Keratinocyte (primary cell): ENCODE measurements around the gene MXD3. TPM values are rescaled to one million over a fixed set of nuclear protein-coding genes. Genes with fewer than 3 reads are reported as not detected.

Source experiments
- DNase-seq: peaks from one replicate; pipeline ENCODE4 v3.0.0-alpha.2; 2011; ENCODE audit warnings: low read depth, missing footprints, low spot score
- FAIRE-seq: peaks from 2 replicates; lab custom pipeline; 2011; peaks lifted over from hg19 to GRCh38; lab: Jason Lieb, UNC
- H2AFZ ChIP-seq: 2 replicates; pipeline ENCODE4 v1.6.0; 2012; ENCODE audit warnings: low read length, control low read depth, inconsistent platforms; ENCODE audit not compliant: control insufficient read depth
- H3K27ac ChIP-seq: 2 replicates; pipeline ENCODE4 v1.5.1; 2011; ENCODE audit warnings: low read length; ENCODE audit not compliant: control insufficient read depth, insufficient read depth
- H3K27me3 ChIP-seq: 3 replicates; pipeline ENCODE4 v1.6.0; 2011; ENCODE audit warnings: low read length; ENCODE audit not compliant: control insufficient read depth, insufficient read depth; ENCODE audit errors: extremely low read depth
- H3K36me3 ChIP-seq, 2 experiments: 2 replicates in 1 of 2; 3 replicates in 1 of 2; pipeline ENCODE4 v1.5.1; 2011; ENCODE audit warnings: low read length in 2 of 2, mild to moderate bottlenecking in 1 of 2; ENCODE audit not compliant: control insufficient read depth in 2 of 2, insufficient read depth in 2 of 2; ENCODE audit errors: extremely low read depth in 1 of 2
- H3K4me1 ChIP-seq: 3 replicates; pipeline ENCODE4 v1.5.1; 2011; ENCODE audit warnings: low read length; ENCODE audit not compliant: control insufficient read depth, insufficient read depth; ENCODE audit errors: extremely low read depth
- H3K4me2 ChIP-seq: 3 replicates; pipeline ENCODE4 v1.6.0; 2011; ENCODE audit warnings: low read depth, low read length; ENCODE audit not compliant: control insufficient read depth, insufficient read depth; ENCODE audit errors: extremely low read depth
- H3K4me3 ChIP-seq, 3 experiments: fragments of 200-600 bp in 1 of 3; sonication (generic) in 1 of 3; 2 replicates in 2 of 3; 3 replicates in 1 of 3; pipeline ENCODE4 v1.5.1; 2011 to 2016; ENCODE audit warnings: low read length in 3 of 3, mild to moderate bottlenecking in 3 of 3, control low read depth in 2 of 3, inconsistent platforms in 1 of 3, low read depth in 1 of 3, mixed read lengths in 1 of 3, mixed run types in 1 of 3, moderate library complexity in 1 of 3; ENCODE audit not compliant: control insufficient read depth in 2 of 3, insufficient read depth in 2 of 3; ENCODE audit errors: extremely low read depth in 1 of 3
- H3K79me2 ChIP-seq: 2 replicates; pipeline ENCODE4 v1.6.0; 2012; ENCODE audit warnings: low read length; ENCODE audit not compliant: control insufficient read depth, insufficient read depth
- H3K9ac ChIP-seq: 3 replicates; pipeline ENCODE4 v1.6.0; 2011; ENCODE audit warnings: low read length; ENCODE audit not compliant: control insufficient read depth, insufficient read depth; ENCODE audit errors: extremely low read depth
- H3K9me1 ChIP-seq: 3 replicates; pipeline ENCODE4 v1.6.0; 2011; ENCODE audit warnings: low read length; ENCODE audit not compliant: control insufficient read depth, insufficient read depth; ENCODE audit errors: extremely low read depth
- H3K9me3 ChIP-seq: 2 replicates; pipeline ENCODE4 v1.5.1; 2012; ENCODE audit warnings: low read depth, low read length; ENCODE audit not compliant: control insufficient read depth
- H4K20me1 ChIP-seq: 3 replicates; pipeline ENCODE4 v1.6.0; 2011; ENCODE audit warnings: low read length; ENCODE audit not compliant: control insufficient read depth, insufficient read depth; ENCODE audit errors: extremely low read depth
- EZH2 ChIP-seq: IDR thresholded peaks from one replicate; pipeline ENCODE4 v1.6.1; 2012; ENCODE audit warnings: inconsistent platforms, mild to moderate bottlenecking, low read length, moderate library complexity
- dilution Hi-C: fragments of 300-500 bp; cut with MboI; formaldehyde crosslinking; loops from one replicate; pipeline ENCODE4 v1.7.0; 2020; ENCODE audit warnings: low sequenced_read_pairs; ENCODE audit not compliant: extremely low pct_ligation_motif_present
- polyA plus RNA-seq, 5 experiments: library from polyadenylated mRNA; depleted of rRNA in 3 of 5; stranded (reverse) in 3 of 5; stranded (forward) in 1 of 5; unstranded in 1 of 5; fragments of >200 nt; gene quantifications; 1 replicate in 1 of 5; 2 replicates in 3 of 5; 3 replicates in 1 of 5; pipeline versions ENCODE4 v1.2.1 to v1.2.3, GENCODE V29; 2011 to 2012; ENCODE audit warnings: missing spikeins in 2 of 5, low read depth in 1 of 5, low replicate concordance in 1 of 5
- TF ChIP-seq, protein P1 (sequence below), 3 experiments: IDR thresholded peaks in 1 of 3; conservative IDR thresholded peaks in 1 of 3; optimal IDR thresholded peaks in 1 of 3; 2 replicates in 2 of 3; 3 replicates in 1 of 3; pipeline versions ENCODE3 to v1.5.1; 2011; ENCODE audit warnings: low read length in 3 of 3, mild to moderate bottlenecking in 3 of 3, moderate library complexity in 2 of 3, control low read depth in 1 of 3, inconsistent platforms in 1 of 3; ENCODE audit not compliant: insufficient read depth in 2 of 3; ENCODE audit errors: extremely low read depth in 1 of 3

MXD3 gene
- polyA plus RNA-seq, 1 donor (not counting 4 experiments of a cell fraction or from before 2014, with no cell fraction given) = 0.97 TPM

DNA sequence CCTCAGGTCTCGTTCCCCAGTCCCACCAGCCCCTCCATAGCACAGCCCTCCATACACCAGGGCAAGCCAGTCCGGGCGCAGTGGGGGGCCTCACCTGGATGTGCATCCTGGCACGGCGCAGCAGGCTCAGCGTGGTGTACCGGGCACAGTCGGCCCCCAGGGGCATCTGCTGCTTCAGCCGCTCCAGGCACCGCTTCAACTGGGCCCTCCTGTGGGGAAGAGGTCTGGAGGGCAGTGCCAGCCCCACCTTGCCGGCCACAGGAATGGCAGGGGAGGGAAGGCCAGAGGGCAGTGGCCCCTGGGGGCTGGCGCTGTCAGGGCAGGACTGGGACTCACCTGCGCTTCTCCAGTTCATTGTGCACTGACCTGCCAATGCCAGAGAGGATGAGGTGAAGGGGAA, 1.4 kb downstream of the MXD3 start:
- H3K9me3 ChIP-seq = no peaks in the 10 kb centered on the region
- H3K9ac ChIP-seq = no peak overlapping the region
- FAIRE-seq (no peak), DNase-seq (no peak)
- H3K4me3 ChIP-seq = no peak overlapping the region
- dilution Hi-C loops = no loop called here
- no peak overlapping the region for H3K4me2 ChIP-seq
- peaks cover 27% of the 10 kb centered on the region for H3K4me1 ChIP-seq
- no peak overlapping the region for H2AFZ ChIP-seq
- no peaks in the 10 kb centered on the region for H3K27me3 ChIP-seq
- no peaks in the 10 kb centered on the region for H3K9me1 ChIP-seq
- H3K36me3 ChIP-seq = peaks cover 5 to 15% of the 10 kb centered on the region in 2 experiments
- TF ChIP-seq EZH2 = no peak
- TF ChIP-seq, protein P1, sequence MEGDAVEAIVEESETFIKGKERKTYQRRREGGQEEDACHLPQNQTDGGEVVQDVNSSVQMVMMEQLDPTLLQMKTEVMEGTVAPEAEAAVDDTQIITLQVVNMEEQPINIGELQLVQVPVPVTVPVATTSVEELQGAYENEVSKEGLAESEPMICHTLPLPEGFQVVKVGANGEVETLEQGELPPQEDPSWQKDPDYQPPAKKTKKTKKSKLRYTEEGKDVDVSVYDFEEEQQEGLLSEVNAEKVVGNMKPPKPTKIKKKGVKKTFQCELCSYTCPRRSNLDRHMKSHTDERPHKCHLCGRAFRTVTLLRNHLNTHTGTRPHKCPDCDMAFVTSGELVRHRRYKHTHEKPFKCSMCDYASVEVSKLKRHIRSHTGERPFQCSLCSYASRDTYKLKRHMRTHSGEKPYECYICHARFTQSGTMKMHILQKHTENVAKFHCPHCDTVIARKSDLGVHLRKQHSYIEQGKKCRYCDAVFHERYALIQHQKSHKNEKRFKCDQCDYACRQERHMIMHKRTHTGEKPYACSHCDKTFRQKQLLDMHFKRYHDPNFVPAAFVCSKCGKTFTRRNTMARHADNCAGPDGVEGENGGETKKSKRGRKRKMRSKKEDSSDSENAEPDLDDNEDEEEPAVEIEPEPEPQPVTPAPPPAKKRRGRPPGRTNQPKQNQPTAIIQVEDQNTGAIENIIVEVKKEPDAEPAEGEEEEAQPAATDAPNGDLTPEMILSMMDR (optimal IDR thresholded peaks at IDR 0.05 in 1 of 3, IDR thresholded peaks at IDR 0.05 in 1 of 3, conservative IDR thresholded peaks at IDR 0.05 in 1 of 3; ENCODE audit: extremely low read depth in 1 of 3, insufficient read depth in 2 of 3, low read length in 3 of 3) = no peak
- H4K20me1 ChIP-seq = peaks cover 3% of the 10 kb centered on the region
- peaks cover 5% of the 10 kb centered on the region for H3K79me2 ChIP-seq
- no peak overlapping the region for H3K27ac ChIP-seq

DNA sequence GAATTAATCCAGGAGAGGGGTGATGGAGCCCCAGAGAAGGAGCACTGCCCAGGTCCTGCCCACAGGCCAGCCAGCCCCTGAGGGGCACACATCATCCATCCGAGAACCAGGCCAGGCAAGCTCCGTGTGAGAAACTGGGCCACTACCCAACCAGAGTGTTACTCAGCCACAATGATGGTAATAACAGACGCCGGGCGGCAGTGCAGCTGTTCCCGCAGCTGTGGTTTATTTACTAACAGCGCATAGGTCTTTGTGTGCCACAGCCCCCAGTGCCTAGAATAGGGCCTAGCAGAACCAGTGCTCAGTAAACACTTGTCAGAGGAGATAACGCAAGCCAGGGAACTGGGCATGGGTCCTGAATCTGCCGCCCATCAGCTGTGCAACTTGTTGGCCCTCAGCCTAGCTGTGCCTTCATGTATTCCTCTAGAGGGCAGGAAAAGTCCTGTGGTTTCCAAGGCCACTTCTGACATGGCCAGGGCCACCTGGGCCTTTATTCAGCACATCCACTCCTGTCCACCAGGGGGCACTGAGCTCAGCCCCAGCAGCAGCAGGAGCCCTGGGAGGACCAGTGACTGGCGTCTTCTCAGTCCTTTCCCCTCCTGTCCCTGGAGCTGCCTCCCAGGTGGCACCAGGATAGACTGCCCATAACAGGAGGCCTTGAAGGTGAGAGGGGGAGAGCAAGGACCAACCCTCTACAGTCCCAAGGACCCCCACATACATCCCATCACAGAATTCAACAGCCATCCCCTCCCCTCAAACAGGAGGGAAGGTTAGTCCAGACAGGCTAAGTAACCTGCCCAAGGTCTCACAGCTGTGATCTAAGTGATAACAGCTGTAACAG, 2.1 kb downstream of the MXD3 start:
- Histone ChIP-seq H3K4me1 (peaks cover 34% of the 10 kb centered on the region), H3K79me2 (peaks cover 11% of the 10 kb centered on the region), H4K20me1 (peaks cover 3% of the 10 kb centered on the region), H3K36me3 (peaks cover 5 to 21% of the 10 kb centered on the region in 2 experiments), H3K9ac (no peak overlapping the region), H3K4me3 (no peak overlapping the region), H2AFZ (no peak overlapping the region), H3K4me2 (no peak overlapping the region), H3K9me3 (no peaks in the 10 kb centered on the region), H3K27me3 (no peaks in the 10 kb centered on the region), H3K27ac (no peak overlapping the region), H3K9me1 (no peaks in the 10 kb centered on the region)
- TF ChIP-seq EZH2 = no peak
- TF ChIP-seq, protein P1 (optimal IDR thresholded peaks at IDR 0.05 in 1 of 3, IDR thresholded peaks at IDR 0.05 in 1 of 3, conservative IDR thresholded peaks at IDR 0.05 in 1 of 3; ENCODE audit: extremely low read depth in 1 of 3, insufficient read depth in 2 of 3, low read length in 3 of 3) = peak; percentile 91 to 98 (median 96)
- dilution Hi-C loops = no loop called here
- DNase-seq (no peak), FAIRE-seq (peak; percentile 51)
